ENCODE measurements around the gene ZNF804A. TPM values are rescaled to one million over a fixed set of nuclear protein-coding genes. Genes with fewer than 3 reads are reported as not detected.

Gene ZNF804A
- total and polyA plus RNA-seq, 4 donors, result 0.07 to 0.37 (median 0.13) TPM

- TF ChIP-seq MAX (IDR thresholded peaks at IDR 0.05), result no peak
Measured at GRCh38 chr2:184780944-184781343, 182.6 kb downstream of the ZNF804A start (continued).

DNA sequence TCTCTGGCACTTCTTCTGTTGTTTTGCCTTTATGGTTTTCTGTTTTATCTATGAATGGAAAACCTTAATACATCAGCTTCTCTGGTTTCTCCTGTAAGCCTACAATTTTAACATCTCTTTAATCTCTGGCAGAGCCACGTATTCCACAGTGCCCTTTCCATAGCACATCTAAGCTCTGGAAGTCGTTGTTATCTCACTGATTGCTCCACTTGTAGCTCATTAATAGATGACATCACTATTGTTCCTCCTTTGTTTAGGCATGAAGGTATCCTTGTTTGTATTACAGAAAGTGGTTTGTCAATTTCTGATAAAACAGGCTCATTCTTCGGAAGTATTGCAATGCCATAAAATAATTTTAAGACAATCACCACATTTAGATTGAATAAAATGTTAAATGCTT is 185.2 kb downstream of the ZNF804A start:
- Histone ChIP-seq H3K9me3 (ENCODE audit: control insufficient read depth in 4 of 4, low read length in 3 of 4) (no peaks in the 10 kb centered on the region), H3K9ac (ENCODE audit: low read depth in 1 of 2, low read length in 2 of 2) (no peak overlapping the region), H3K27ac (ENCODE audit: low read depth in 1 of 2, low read length in 2 of 2) (no peak overlapping the region), H3K4me1 (ENCODE audit: control insufficient read depth in 4 of 4, insufficient read depth in 4 of 4, low read length in 3 of 4) (no peaks in the 10 kb centered on the region), H3K27me3 (ENCODE audit: control insufficient read depth in 4 of 4, insufficient read depth in 4 of 4, low read length in 3 of 4) (no peaks in the 10 kb centered on the region), H3K4me3 (ENCODE audit: low read depth in 1 of 3, low read length in 3 of 3) (no peak overlapping the region), H3K36me3 (ENCODE audit: control insufficient read depth in 4 of 4, insufficient read depth in 3 of 4, low read depth in 1 of 4, low read length in 3 of 4) (no peaks in the 10 kb centered on the region)
- TF ChIP-seq HNF4G (IDR thresholded peaks at IDR 0.05) (no peak), GABPA (IDR thresholded peaks at IDR 0.05 in 1 of 2, conservative IDR thresholded peaks at IDR 0.05 in 1 of 2) (no peak), TAF1 (conservative IDR thresholded peaks at IDR 0.05) (no peak), FOXA2 (IDR thresholded peaks at IDR 0.05) (no peak), ATF3 (IDR thresholded peaks at IDR 0.05) (no peak), SP1 (IDR thresholded peaks at IDR 0.05) (no peak), YY1 (IDR thresholded peaks at IDR 0.05) (no peak), JUND (IDR thresholded peaks at IDR 0.05) (no peak)
- TF ChIP-seq, protein P1, sequence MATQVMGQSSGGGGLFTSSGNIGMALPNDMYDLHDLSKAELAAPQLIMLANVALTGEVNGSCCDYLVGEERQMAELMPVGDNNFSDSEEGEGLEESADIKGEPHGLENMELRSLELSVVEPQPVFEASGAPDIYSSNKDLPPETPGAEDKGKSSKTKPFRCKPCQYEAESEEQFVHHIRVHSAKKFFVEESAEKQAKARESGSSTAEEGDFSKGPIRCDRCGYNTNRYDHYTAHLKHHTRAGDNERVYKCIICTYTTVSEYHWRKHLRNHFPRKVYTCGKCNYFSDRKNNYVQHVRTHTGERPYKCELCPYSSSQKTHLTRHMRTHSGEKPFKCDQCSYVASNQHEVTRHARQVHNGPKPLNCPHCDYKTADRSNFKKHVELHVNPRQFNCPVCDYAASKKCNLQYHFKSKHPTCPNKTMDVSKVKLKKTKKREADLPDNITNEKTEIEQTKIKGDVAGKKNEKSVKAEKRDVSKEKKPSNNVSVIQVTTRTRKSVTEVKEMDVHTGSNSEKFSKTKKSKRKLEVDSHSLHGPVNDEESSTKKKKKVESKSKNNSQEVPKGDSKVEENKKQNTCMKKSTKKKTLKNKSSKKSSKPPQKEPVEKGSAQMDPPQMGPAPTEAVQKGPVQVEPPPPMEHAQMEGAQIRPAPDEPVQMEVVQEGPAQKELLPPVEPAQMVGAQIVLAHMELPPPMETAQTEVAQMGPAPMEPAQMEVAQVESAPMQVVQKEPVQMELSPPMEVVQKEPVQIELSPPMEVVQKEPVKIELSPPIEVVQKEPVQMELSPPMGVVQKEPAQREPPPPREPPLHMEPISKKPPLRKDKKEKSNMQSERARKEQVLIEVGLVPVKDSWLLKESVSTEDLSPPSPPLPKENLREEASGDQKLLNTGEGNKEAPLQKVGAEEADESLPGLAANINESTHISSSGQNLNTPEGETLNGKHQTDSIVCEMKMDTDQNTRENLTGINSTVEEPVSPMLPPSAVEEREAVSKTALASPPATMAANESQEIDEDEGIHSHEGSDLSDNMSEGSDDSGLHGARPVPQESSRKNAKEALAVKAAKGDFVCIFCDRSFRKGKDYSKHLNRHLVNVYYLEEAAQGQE (IDR thresholded peaks at IDR 0.05), result no peak
- WGBS, result 43% methylated on average over 3 of the region's 3 CpGs
- no peak for DNase-seq (ENCODE audit: low spot score)

DNA sequence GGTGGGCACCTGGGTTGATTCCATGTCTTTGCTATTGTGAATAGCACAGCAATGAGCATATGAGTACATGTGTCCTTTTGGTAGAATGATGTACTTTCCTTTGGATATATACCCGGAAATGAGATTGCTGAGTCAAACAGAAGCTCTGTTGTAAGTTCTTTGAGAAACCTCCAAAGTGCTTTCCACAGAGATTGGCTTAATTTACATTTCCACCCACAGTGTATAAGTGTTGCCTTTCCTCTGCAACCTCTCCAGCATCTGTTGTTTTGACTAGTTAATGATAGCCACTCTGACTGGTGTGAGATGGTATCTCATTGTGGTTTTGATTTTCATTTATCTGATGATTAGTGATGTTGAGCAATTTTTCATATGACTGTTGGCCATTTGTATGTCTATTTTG is 194.8 kb downstream of the ZNF804A start:
- DNase-seq (ENCODE audit: low spot score), result no peak
- H3K36me3 ChIP-seq (ENCODE audit: control insufficient read depth in 4 of 4, insufficient read depth in 3 of 4, low read depth in 1 of 4, low read length in 3 of 4), result no peaks in the 10 kb centered on the region
- peaks cover 0 to 4% (median 0%) of the 10 kb centered on the region in 4 donors for H3K27me3 ChIP-seq (ENCODE audit: control insufficient read depth in 4 of 4, insufficient read depth in 4 of 4, low read length in 3 of 4)
- no peak overlapping the region for H3K4me3 ChIP-seq (ENCODE audit: low read depth in 1 of 3, low read length in 3 of 3)
- peaks cover 0 to 3% (median 1%) of the 10 kb centered on the region in 4 donors for H3K9me3 ChIP-seq (ENCODE audit: control insufficient read depth in 4 of 4, low read length in 3 of 4)
- no peak overlapping the region for H3K27ac ChIP-seq (ENCODE audit: low read depth in 1 of 2, low read length in 2 of 2)
- WGBS, result 77% methylated on average over 1 of the region's 1 CpG
- no peaks in the 10 kb centered on the region for H3K4me1 ChIP-seq (ENCODE audit: control insufficient read depth in 4 of 4, insufficient read depth in 4 of 4, low read length in 3 of 4)
- no peak for TF ChIP-seq HNF4A (conservative IDR thresholded peaks at IDR 0.05)
- no peak for TF ChIP-seq ATF3 (IDR thresholded peaks at IDR 0.05)
- no peak for TF ChIP-seq JUND (IDR thresholded peaks at IDR 0.05)
- no peak for TF ChIP-seq HNF4G (IDR thresholded peaks at IDR 0.05)
- TF ChIP-seq, protein P1 (IDR thresholded peaks at IDR 0.05), result no peak
- TF ChIP-seq FOXA2 (IDR thresholded peaks at IDR 0.05), result no peak
- no peak overlapping the region for H3K9ac ChIP-seq (ENCODE audit: low read depth in 1 of 2, low read length in 2 of 2)

All from liver (tissue), 9 donors.